GM23338 (cell line): ENCODE data around the gene ZC3H12C. TPM values are rescaled to one million over a fixed set of nuclear protein-coding genes. Genes with fewer than 3 reads are reported as not detected.

Experiments
- ATAC-seq: fragments of 200-7000 bp; cut with Tn5 transposase; 3 replicates; pipeline ENCODE4 v1.9.1; 2020
- DNase-seq: peaks from one replicate; pipeline ENCODE4 v3.0.0-alpha.2; 2015; ENCODE audit warnings: low spot score
- H2AFZ ChIP-seq: fragments of 200-600 bp; sonication (generic); 2 replicates; pipeline ENCODE4 v1.8.0; 2016; ENCODE audit warnings: antibody characterized with exemption, mild to moderate bottlenecking, moderate library complexity
- H3F3A ChIP-seq: fragments of 200-600 bp; sonication (generic); replicated peaks from 2 replicates; pipeline ENCODE4 v1.8.0; 2017; ENCODE audit warnings: antibody characterized with exemption, mixed run types, low read depth
- H3K27ac ChIP-seq: fragments of 200-600 bp; sonication (generic); 2 replicates; pipeline ENCODE4 v1.6.1; 2016; ENCODE audit warnings: low read depth
- H3K27me3 ChIP-seq: fragments of 200-600 bp; sonication (generic); 2 replicates; pipeline ENCODE4 v1.8.0; 2016; ENCODE audit warnings: mild to moderate bottlenecking, mixed run types, moderate library complexity; ENCODE audit not compliant: insufficient read depth
- H3K36me3 ChIP-seq: fragments of 200-600 bp; sonication (generic); 2 replicates; pipeline ENCODE4 v1.8.0; 2016; ENCODE audit warnings: mild to moderate bottlenecking; ENCODE audit not compliant: insufficient read depth
- H3K4me1 ChIP-seq: fragments of 200-600 bp; sonication (generic); 2 replicates; pipeline ENCODE4 v1.8.0; 2016; ENCODE audit warnings: mild to moderate bottlenecking, moderate library complexity; ENCODE audit not compliant: insufficient read depth
- H3K4me2 ChIP-seq: fragments of 200-600 bp; sonication (generic); 2 replicates; pipeline ENCODE4 v1.7.1; 2017; ENCODE audit warnings: mixed run types
- H3K4me3 ChIP-seq: fragments of 200-600 bp; sonication (generic); 2 replicates; pipeline ENCODE4 v1.6.1; 2016; ENCODE audit warnings: mixed run types
- H3K79me2 ChIP-seq: fragments of 200-600 bp; sonication (generic); replicated peaks from 2 replicates; pipeline ENCODE4 v1.8.0; 2017; ENCODE audit warnings: mild to moderate bottlenecking; ENCODE audit not compliant: insufficient read depth
- H3K9me2 ChIP-seq: fragments of 200-600 bp; sonication (generic); 2 replicates; pipeline ENCODE4 v1.8.0; 2017; ENCODE audit not compliant: insufficient read depth
- H4K20me1 ChIP-seq: fragments of 200-600 bp; sonication (generic); replicated peaks from 2 replicates; pipeline ENCODE4 v1.8.0; 2017; ENCODE audit warnings: mild to moderate bottlenecking; ENCODE audit not compliant: insufficient read depth
- H3K27ac Mint-ChIP-seq: 2 replicates; pipeline ENCODE4 v1.8.0; 2020; ENCODE audit warnings: inconsistent platforms, mild to moderate bottlenecking, moderate library complexity, mixed read lengths
- H3K27me3 Mint-ChIP-seq: 3 replicates; pipeline ENCODE4 v1.8.0; 2022; ENCODE audit warnings: low read depth, mild to moderate bottlenecking, moderate library complexity, mixed read lengths, inconsistent platforms; ENCODE audit not compliant: insufficient read depth, poor library complexity
- H3K36me3 Mint-ChIP-seq: 3 replicates; pipeline ENCODE4 v1.8.0; 2021; ENCODE audit warnings: low read depth, mild to moderate bottlenecking, inconsistent platforms, moderate library complexity, mixed read lengths
- H3K4me1 Mint-ChIP-seq: 3 replicates; pipeline ENCODE4 v1.8.0; 2020; ENCODE audit warnings: mild to moderate bottlenecking, inconsistent platforms, mixed read lengths
- H3K4me3 Mint-ChIP-seq: 3 replicates; pipeline ENCODE4 v1.8.0; 2021; ENCODE audit warnings: moderate library complexity, mild to moderate bottlenecking, inconsistent platforms, mixed read lengths
- H3K9me3 Mint-ChIP-seq: 3 replicates; pipeline ENCODE4 v1.8.0; 2020; ENCODE audit warnings: moderate library complexity, mild to moderate bottlenecking, inconsistent platforms, mixed read lengths
- CREB1 ChIP-seq: fragments of 250-450 bp; sonication (Bioruptor Pico); IDR thresholded peaks from 2 replicates; pipeline ENCODE4 v1.5.0; 2020; ENCODE audit warnings: low read depth, mild to moderate bottlenecking, moderate library complexity
- ETS1 ChIP-seq: IDR thresholded peaks from 2 replicates; pipeline ENCODE4 v1.6.1; 2016; ENCODE audit warnings: antibody characterized with exemption
- EZH2 ChIP-seq: fragments of 200-600 bp; sonication (generic); IDR thresholded peaks from one replicate; pipeline ENCODE4 v1.8.0; 2017; ENCODE audit warnings: antibody characterized with exemption, mild to moderate bottlenecking, low read depth; ENCODE audit not compliant: unreplicated experiment
- EZH2phosphoT487 ChIP-seq: fragments of 200-600 bp; sonication (generic); IDR thresholded peaks from one replicate; pipeline ENCODE4 v1.8.1; 2018; ENCODE audit warnings: antibody characterized with exemption; ENCODE audit not compliant: unreplicated experiment
- JUNB ChIP-seq: IDR thresholded peaks from one replicate; pipeline ENCODE4 v1.6.1; 2016; ENCODE audit warnings: antibody characterized with exemption; ENCODE audit not compliant: unreplicated experiment
- POLR2AphosphoS5 ChIP-seq: IDR thresholded peaks from 2 replicates; pipeline ENCODE4 v1.6.1; 2016; ENCODE audit warnings: antibody characterized with exemption, low read depth
- REST ChIP-seq: IDR thresholded peaks from one replicate; pipeline ENCODE4 v1.6.1; 2018; ENCODE audit warnings: antibody characterized with exemption; ENCODE audit not compliant: unreplicated experiment
- STAT1 ChIP-seq: IDR thresholded peaks from one replicate; pipeline ENCODE4 v1.6.1; 2016; ENCODE audit warnings: antibody characterized with exemption; ENCODE audit not compliant: unreplicated experiment
- ZNF114 ChIP-seq: fragments of 250-450 bp; sonication (Bioruptor Pico); IDR thresholded peaks from 2 replicates; pipeline ENCODE4 v1.5.0; 2020; ENCODE audit warnings: mild to moderate bottlenecking, moderate library complexity
- ZNF331 ChIP-seq: fragments of 250-450 bp; sonication (Bioruptor Pico); IDR thresholded peaks from 2 replicates; pipeline ENCODE4 v1.5.0; 2020; ENCODE audit warnings: low read depth, mild to moderate bottlenecking, moderate library complexity
- ZNF462 ChIP-seq: fragments of 250-450 bp; sonication (Bioruptor Pico); IDR thresholded peaks from 2 replicates; pipeline ENCODE4 v1.5.0; 2020; ENCODE audit warnings: mild to moderate bottlenecking, moderate library complexity
- polyA plus RNA-seq: library from polyadenylated mRNA; unstranded; fragments of >200 nt; fragmentation: Nextera tagmentation; extraction: Ambion mirVana; gene quantifications from 2 replicates; pipeline ENCODE4 v1.2.1, GENCODE V29; 2016
- total RNA-seq: library from RNA; depleted of rRNA; stranded (reverse); fragments of >200 nt; shearing (Covaris generic); gene quantifications from 2 replicates; pipeline ENCODE4 v1.2.3, GENCODE V29; 2014

Gene ZC3H12C
- total and polyA plus RNA-seq, 2 experiments from 2014 or later = 0.55 to 2.4 TPM

DNA sequence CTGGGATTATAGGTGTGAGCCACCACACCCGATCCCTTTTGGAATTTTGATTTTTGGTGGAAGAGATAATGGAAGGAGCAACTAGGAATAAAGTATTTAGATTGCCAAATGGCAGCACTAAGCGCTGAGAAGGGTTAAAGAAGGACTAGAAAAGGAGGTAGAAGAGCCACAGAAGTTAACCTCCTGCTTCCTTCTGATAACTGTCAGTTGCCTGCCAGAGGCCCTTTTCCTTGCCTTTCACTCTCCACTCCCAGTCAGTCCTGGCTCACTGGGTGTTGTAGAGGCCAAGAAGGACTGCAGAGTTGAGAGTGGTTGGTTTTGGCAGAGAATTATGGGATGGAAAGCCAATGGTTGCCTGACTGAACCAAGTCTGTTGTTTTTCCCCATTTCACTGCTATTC, 19.3 kb downstream of the ZC3H12C start:
- peaks cover 3% of the 10 kb centered on the region; the same call in 2 of the 3 replicates for H3K9me3 Mint-ChIP-seq
- peak; percentile 6 for DNase-seq
- Histone ChIP-seq H3K4me3 (no peak overlapping the region), H3K36me3 (no peaks in the 10 kb centered on the region), H3K4me2 (no peak overlapping the region), H3K27ac (no peak overlapping the region; the same call in 1 of the 2 replicates), H2AFZ (no peak overlapping the region), H4K20me1 (no peaks in the 10 kb centered on the region; the same call in 1 of the 2 replicates), H3F3A (no peaks in the 10 kb centered on the region), H3K4me1 (no peaks in the 10 kb centered on the region), H3K79me2 (peaks cover 14% of the 10 kb centered on the region; the same call in 1 of the 2 replicates), H3K27me3 (no peaks in the 10 kb centered on the region), H3K9me2 (no peaks in the 10 kb centered on the region)
- no peaks in the 10 kb centered on the region for H3K27me3 Mint-ChIP-seq
- no peak for TF ChIP-seq ZNF331 (CRISPR knock-in tag)
- TF ChIP-seq POLR2AphosphoS5 = no peak
- TF ChIP-seq EZH2phosphoT487 = no peak
- no peak for TF ChIP-seq ZNF114
- no peak for TF ChIP-seq STAT1
- 0 out of 2 replicates have a peak overlapping the region, but pooled peaks have one; percentile 29 for H3K27ac Mint-ChIP-seq
- H3K36me3 Mint-ChIP-seq = peaks cover 6% of the 10 kb centered on the region; the same call in 1 of the 3 replicates
- no peak overlapping the region for H3K4me3 Mint-ChIP-seq
- ATAC-seq = no peak; the same call in 2 of the 3 replicates
- peaks cover 3% of the 10 kb centered on the region for H3K4me1 Mint-ChIP-seq

- H3K9me2 ChIP-seq = no peaks in the 10 kb centered on the region
- no peak overlapping the region for H3K27ac ChIP-seq
- ATAC-seq = no peak
- Mint-ChIP-seq H3K9me3 (no peaks in the 10 kb centered on the region), H3K4me1 (peaks cover 3% of the 10 kb centered on the region), H3K36me3 (no peaks in the 10 kb centered on the region), H3K27ac (no peak overlapping the region; the same call in 1 of the 2 replicates), H3K27me3 (no peaks in the 10 kb centered on the region), H3K4me3 (no peak overlapping the region)
- H3K4me2 ChIP-seq = no peak overlapping the region
- DNase-seq = no peak
- H3K36me3 ChIP-seq = no peaks in the 10 kb centered on the region
- H2AFZ ChIP-seq = no peak overlapping the region
- H3K4me1 ChIP-seq = no peaks in the 10 kb centered on the region
- no peaks in the 10 kb centered on the region for H3K27me3 ChIP-seq
- H3K4me3 ChIP-seq = no peak overlapping the region
- no peaks in the 10 kb centered on the region for H3F3A ChIP-seq
- H3K79me2 ChIP-seq = peaks cover 14% of the 10 kb centered on the region; the same call in 1 of the 2 replicates
- H4K20me1 ChIP-seq = no peaks in the 10 kb centered on the region; the same call in 1 of the 2 replicates
- TF ChIP-seq JUNB (no peak), ZNF462 (no peak), ETS1 (no peak), REST (no peak), EZH2 (no peak), CREB1 (CRISPR knock-in tag) (no peak)
These were observed 20.3 kb downstream of the ZC3H12C start for GRCh38 chr11:110113505-110113904.
